HTERT RPE-1 (cell line): Measurements from ENCODE around the gene CBFA2T3.

Experiments used
- in situ Hi-C: fragments of 300-500 bp; cut with MboI; formaldehyde crosslinking; loops from 4 replicates; pipeline ENCODE4 v1.14.3; 2020; ENCODE audit warnings: low sequenced_read_pairs

The CBFA2T3 gene

GRCh38 chr16:88865310-88865709 lies 111.7 kb downstream of the CBFA2T3 start:
- in situ Hi-C loops: no loop called here

DNA sequence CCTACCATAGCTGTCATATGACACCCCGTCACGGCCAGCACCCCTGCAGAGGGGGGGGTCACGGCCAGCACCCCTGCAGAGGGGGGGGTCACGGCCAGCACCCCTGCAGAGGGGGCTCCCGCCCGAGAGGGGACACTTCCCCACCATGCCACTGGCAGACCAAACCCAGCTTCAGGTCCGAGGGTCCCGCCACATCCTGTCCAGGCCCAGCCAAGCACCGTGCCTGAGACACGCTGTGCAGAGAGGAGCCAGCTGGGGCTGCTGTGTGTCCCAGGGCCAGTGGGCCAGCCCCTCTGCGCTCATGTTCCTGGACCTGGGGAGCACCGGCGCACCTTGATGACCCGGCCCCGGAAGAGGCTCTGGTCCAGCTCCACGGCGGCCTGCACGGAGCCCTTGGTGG lies 112.5 kb downstream of the CBFA2T3 start:
- in situ Hi-C loops: no loop called here

DNA sequence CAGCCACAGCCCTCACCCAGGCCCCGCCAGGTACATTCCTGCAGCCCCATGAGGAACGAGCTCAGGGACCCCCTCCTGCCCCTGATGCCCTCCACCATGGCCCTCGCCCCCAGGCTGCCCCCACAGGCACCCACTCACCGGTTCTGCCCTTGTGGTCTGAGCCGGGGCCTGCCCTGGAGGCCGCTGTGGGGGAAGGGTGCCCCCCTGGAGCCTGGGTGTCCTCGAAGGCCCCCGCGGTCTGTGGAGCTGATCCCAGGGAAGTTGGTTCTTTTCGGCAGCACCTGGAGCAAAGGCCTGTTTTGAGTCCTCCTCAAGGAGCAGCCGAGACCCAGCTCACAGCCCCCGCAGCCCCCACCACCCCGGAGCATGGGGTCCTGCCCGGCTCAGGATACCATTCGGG lies 112.9 kb downstream of the CBFA2T3 start:
- in situ Hi-C loops: no loop called here

DNA sequence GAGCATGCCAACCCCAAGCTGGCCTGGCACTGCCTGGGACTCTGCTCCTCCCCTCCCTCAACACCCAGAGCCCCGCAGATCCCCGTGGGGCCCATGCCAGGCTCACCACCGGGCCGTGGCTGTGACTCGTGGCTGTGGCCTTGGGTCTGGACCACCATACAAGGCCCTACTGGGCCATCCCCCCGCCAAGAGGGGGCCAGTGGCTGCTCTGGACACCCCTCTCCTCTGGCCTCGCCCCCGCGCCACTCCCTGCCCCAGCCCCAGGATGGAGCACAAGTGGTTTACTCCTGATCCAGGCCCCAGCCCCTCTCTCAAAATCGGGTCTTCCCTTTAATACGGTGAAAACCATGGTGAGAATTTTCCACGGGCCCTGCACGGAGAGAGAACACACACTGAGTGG lies 113.6 kb downstream of the CBFA2T3 start:
- in situ Hi-C loops: no loop called here

- in situ Hi-C loops: no loop called here
Measured at GRCh38 chr16:88862968-88863367, 114.0 kb downstream of the CBFA2T3 start.

DNA sequence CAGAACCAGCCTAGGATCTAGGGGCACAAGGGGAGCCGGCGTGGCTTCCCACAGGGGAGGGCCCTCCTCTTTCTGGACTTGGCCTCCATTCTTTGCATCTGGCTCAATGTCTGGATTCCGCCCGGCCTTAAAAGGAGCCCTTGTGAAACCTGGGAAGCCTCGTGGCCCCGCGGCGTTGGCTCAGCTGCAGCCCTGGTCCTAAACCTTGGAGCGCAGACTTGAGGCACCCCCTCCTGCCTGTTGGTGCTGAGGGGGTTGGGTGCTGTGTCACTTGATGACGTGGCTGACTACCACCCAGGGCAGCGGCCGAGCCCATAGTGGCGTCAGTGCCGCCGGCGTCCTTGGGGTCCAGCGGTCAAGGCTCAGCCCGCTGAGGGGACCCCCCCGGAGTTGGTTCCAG lies 115.6 kb downstream of the CBFA2T3 start:
- in situ Hi-C loops: no loop called here

DNA sequence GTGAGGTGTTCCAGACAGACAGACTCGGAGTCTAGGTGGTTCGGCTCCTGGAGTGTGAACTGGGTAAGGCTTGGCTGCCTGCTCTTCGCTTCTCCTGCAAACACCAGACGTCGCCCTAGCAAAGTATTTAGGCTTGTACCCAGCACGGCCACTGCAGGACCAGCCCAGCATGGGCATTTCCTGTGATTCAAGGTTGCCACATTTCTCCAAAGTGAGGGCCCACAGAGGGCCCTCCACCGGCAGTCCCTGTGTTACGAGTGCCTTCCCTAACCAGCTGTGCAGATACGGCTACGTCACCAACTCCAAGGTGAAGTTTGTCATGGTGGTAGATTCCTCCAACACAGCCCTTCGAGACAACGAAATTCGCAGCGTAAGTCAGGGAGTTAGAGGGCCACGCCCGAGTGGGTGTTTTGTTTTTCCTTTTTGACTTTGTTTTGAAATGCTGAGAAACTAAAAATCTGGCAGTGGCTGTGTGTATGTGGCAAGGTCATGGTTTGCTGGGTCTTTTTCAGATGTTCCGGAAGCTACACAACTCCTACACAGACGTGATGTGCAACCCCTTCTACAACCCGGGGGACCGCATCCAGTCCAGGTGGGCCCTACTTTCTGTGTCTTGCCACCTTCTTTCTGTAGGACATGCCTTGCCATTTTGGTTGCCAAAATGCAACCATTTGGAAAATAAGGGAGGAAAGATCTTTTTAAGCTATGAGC lies 117.5 kb downstream of the CBFA2T3 start:
- in situ Hi-C loops: no loop called here

GRCh38 chr16:88857728-88858339 lies 119.2 kb downstream of the CBFA2T3 start:
- in situ Hi-C loops: no loop called here

- in situ Hi-C loops: no loop called here
Measured at GRCh38 chr16:88856828-88857727, 119.9 kb downstream of the CBFA2T3 start, which contains the start of the genes GALNS and TRAPPC2L. Gene GALNS, minus strand, starts transcription at chr16:88856947. Its CDS starts 70 bp downstream, at chr16:88856877. Gene TRAPPC2L, plus strand, starts transcription at chr16:88857127. Its CDS starts 24 bp downstream, at chr16:88857151.

- in situ Hi-C loops: no loop called here
Measured at GRCh38 chr16:88856122-88856827, 120.7 kb downstream of the CBFA2T3 start.

- in situ Hi-C loops: no loop called here
Measured at GRCh38 chr16:88855736-88856121, 121.3 kb downstream of the CBFA2T3 start.

DNA sequence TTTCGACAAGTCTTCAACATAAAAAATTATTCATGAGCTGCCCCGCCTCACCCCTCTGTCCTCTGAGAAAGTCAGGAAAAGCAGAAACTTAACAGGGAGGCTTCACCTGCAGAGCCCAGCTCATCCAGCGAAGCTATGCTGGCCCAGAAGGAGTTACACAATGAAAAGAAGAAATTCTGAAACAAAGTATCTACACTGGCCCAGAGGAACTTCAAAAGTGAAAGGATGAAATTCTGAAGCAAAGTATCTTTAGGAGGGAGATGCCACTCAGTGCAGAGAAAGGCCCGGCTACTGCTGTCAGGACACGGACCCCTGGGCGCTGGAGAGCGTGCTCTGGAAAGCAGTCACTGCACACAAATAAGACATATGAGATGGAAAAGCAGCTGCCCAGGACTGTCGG lies 121.8 kb downstream of the CBFA2T3 start:
- in situ Hi-C loops: no loop called here

DNA sequence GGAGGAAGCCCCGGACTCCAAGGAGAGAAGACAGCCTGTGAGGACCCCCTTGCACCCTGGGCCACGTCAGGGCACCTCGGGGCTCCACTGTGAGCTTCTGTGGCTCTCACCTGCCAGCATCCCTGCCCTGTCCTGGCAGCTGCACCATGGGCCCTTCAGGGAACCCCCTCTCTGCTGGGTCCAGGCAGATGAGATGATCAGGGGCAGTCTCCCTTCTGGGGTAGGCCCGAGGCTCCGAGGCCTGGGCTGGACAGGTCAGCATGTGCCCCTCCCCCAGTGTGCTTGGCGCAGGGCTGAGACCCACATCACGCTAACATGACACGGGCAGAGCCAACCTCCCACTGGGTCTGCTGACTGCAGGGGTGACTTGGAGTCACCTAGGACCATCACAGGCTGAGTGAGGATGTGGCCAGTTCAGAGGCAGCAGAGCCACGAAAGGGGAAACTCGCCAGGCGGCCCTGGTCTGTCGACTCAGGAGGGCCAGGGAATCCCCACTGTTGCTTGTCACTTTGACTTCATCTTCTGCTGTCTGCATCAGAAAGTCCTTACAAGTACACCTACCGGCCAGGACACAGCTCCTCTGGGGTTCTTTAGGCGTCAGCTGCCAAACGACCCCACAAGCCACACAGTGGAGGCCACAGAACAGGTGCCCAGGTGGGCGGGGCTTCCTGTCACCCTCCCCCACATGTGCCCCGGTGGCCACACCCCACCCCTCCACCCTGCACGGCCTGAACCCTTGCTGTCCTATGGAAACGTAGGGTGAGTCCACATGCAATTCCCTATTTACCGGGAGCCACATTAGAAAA lies 122.5 kb downstream of the CBFA2T3 start:
- in situ Hi-C loops: no loop called here

GRCh38 chr16:88853325-88853941 lies 123.6 kb downstream of the CBFA2T3 start:
- in situ Hi-C loops: no loop called here

- in situ Hi-C loops: no loop called here
Measured at GRCh38 chr16:88851616-88852015, 125.4 kb downstream of the CBFA2T3 start.

- in situ Hi-C loops: no loop called here
Measured at GRCh38 chr16:88850531-88851199, 126.3 kb downstream of the CBFA2T3 start.

- in situ Hi-C loops: no loop called here
Measured at GRCh38 chr16:88848557-88848956, 128.4 kb downstream of the CBFA2T3 start.

DNA sequence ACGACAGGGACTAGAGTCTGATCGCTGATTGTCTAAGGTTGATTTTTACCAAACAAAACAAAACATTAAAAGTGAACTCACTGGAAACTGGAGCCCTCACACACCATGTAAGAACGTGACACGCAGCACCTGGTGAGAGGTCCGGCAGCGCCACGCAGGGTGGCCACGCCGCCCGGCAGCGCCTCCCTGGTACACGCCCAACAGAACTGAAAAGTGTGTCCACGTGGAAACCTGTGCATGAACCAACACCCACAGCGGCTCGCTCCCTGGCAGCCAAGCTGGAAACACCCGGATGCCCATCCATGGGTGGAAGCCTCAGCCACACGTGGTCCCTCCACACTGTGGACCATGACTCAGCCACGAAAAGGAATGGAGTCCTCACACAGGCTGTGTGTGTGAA lies 129.4 kb downstream of the CBFA2T3 start:
- in situ Hi-C loops: no loop called here

DNA sequence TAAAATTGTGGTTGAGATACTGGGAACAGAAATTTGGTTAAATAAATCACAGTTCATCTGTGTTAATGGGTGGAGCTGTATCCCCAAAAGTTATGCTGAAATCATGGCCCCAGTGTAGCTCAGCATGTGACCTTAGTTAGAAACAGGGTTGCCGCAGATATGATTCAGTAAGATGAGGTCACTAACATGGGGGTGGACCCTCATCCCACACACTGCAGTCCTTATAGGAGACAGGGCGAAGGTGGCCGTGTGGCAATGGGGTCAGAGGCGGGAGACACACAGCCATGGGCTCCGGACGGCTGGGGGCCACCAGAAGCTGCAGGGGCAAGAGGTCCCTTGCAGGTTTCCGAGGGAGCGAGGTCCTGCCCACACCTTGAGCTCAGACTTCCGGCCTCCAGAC lies 130.9 kb downstream of the CBFA2T3 start:
- in situ Hi-C loops: no loop called here
